ENCODE measurements around the gene OR13C5. TPM values are rescaled to one million over a fixed set of nuclear protein-coding genes. Genes with fewer than 3 reads are reported as not detected.

The OR13C5 gene
- total and polyA plus RNA-seq, 12 donors, result not detected

- intact Hi-C loops (cut with DNase I), result no loop called here
- Histone ChIP-seq H3K9me3 (peaks cover 0 to 9% (median 4%) of the 10 kb centered on the region in 11 donors), H3K4me3 (no peak overlapping the region), H3K4me1 (no peaks in the 10 kb centered on the region), H3K27me3 (no peaks in the 10 kb centered on the region), H3K36me3 (no peaks in the 10 kb centered on the region), H3K27ac (no peak overlapping the region)
- TF ChIP-seq CTCF (IDR thresholded peaks at IDR 0.05), result no peak
- ATAC-seq (no peak), DNase-seq (no peak)
- WGBS, 2 donors, result 42 to 64% methylated on average over 1 of the region's 1 CpG
Measured at GRCh38 chr9:104564358-104564757, 34.9 kb downstream of the OR13C5 start.

- intact Hi-C loops (cut with DNase I), result no loop called here
- ATAC-seq, result no peak
- no peak overlapping the region for H3K27ac ChIP-seq
- TF ChIP-seq CTCF (IDR thresholded peaks at IDR 0.05), result no peak
- no peak for DNase-seq
- no peaks in the 10 kb centered on the region for H3K4me1 ChIP-seq
- no peaks in the 10 kb centered on the region for H3K36me3 ChIP-seq
- no peaks in the 10 kb centered on the region for H3K27me3 ChIP-seq
- 82 to 85% methylated on average over 8 of the region's 8 CpGs for WGBS, 2 donors
- no peak overlapping the region for H3K4me3 ChIP-seq
- H3K9me3 ChIP-seq, result peaks cover 0 to 37% (median 9%) of the 10 kb centered on the region in 11 donors
Measured at GRCh38 chr9:104556830-104557634, 42.2 kb downstream of the OR13C5 start.

- intact Hi-C loops (cut with DNase I), result no loop called here
- 91 to 95% methylated on average over 1 of the region's 1 CpG for WGBS, 2 donors
- ATAC-seq, result no peak
Measured at GRCh38 chr9:104555521-104555920, 43.7 kb downstream of the OR13C5 start.

GRCh38 chr9:104553261-104553660 is 46.0 kb downstream of the OR13C5 start:
- no peaks in the 10 kb centered on the region for H3K27me3 ChIP-seq
- H3K4me3 ChIP-seq, result no peak overlapping the region
- no peaks in the 10 kb centered on the region for H3K4me1 ChIP-seq
- H3K27ac ChIP-seq, result no peak overlapping the region
- no peak for DNase-seq
- WGBS, 2 donors, result 26 to 41% methylated on average over 1 of the region's 1 CpG
- intact Hi-C loops (cut with DNase I), result no loop called here
- no peaks in the 10 kb centered on the region for H3K36me3 ChIP-seq
- no peak for TF ChIP-seq CTCF (IDR thresholded peaks at IDR 0.05)
- ATAC-seq, result no peak
- H3K9me3 ChIP-seq, result peaks cover 0 to 17% (median 0%) of the 10 kb centered on the region in 11 donors

More at GRCh38 chr9:104555521-104555920, 43.7 kb downstream of the OR13C5 start:
- Histone ChIP-seq H3K4me1 (no peaks in the 10 kb centered on the region), H3K36me3 (no peaks in the 10 kb centered on the region), H3K27ac (no peak overlapping the region), H3K27me3 (no peaks in the 10 kb centered on the region), H3K4me3 (no peak overlapping the region), H3K9me3 (peaks cover 0 to 37% (median 9%) of the 10 kb centered on the region in 11 donors)
- TF ChIP-seq CTCF (IDR thresholded peaks at IDR 0.05), result no peak
- no peak for DNase-seq

Other genes starting within 250 kb of the OR13C5 start
- not detected for gene OR13F1, start 95.2 kb downstream of the OR13C5 start, total RNA-seq
- not detected for gene OR13F1, start 95.2 kb downstream of the OR13C5 start, polyA plus RNA-seq
- not detected for gene OR13C4, start 72.2 kb downstream of the OR13C5 start, total RNA-seq
- gene OR13C4, start 72.2 kb downstream of the OR13C5 start, polyA plus RNA-seq, result not detected
- gene OR13C3, start 62.6 kb downstream of the OR13C5 start, total RNA-seq, result not detected
- not detected for gene OR13C3, start 62.6 kb downstream of the OR13C5 start, polyA plus RNA-seq
- gene OR13C8, start 30.2 kb downstream of the OR13C5 start, total RNA-seq, result not detected
- not detected for gene OR13C8, start 30.2 kb downstream of the OR13C5 start, polyA plus RNA-seq
- not detected for gene OR13C2, start 6.2 kb upstream of the OR13C5 start, total RNA-seq
- not detected for gene OR13C2, start 6.2 kb upstream of the OR13C5 start, polyA plus RNA-seq
- gene OR13C9, start 18.8 kb upstream of the OR13C5 start, total RNA-seq, result not detected
- not detected for gene OR13C9, start 18.8 kb upstream of the OR13C5 start, polyA plus RNA-seq
- gene OR13D1, start 95.1 kb upstream of the OR13C5 start, total RNA-seq, result not detected
- gene OR13D1, start 95.1 kb upstream of the OR13C5 start, polyA plus RNA-seq, result not detected
- gene NIPSNAP3A, start 148.3 kb upstream of the OR13C5 start, total RNA-seq, result 10 to 100 TPM; 19.9 to 34.9 (median 24.3) TPM
- 10 to 100 TPM; 10.2 to 28.6 TPM for gene NIPSNAP3A, start 148.3 kb upstream of the OR13C5 start, polyA plus RNA-seq
- gene NIPSNAP3B, start 164.7 kb upstream of the OR13C5 start, total RNA-seq, result 10 to 100 TPM; 25.0 to 38.6 (median 32.0) TPM
- gene NIPSNAP3B, start 164.7 kb upstream of the OR13C5 start, polyA plus RNA-seq, result 10 to 100 TPM in 1 of 2 donors, 1 to 10 TPM in 1; 6.9 to 12.1 TPM

Data from heart right ventricle (tissue), 16 donors.